DMS153 treated with DMSO at 0.1 percent for 48 hours (cell line): ENCODE measurements around the gene MFN2.

Source experiments
- DNase-seq: peaks from one replicate; lab custom pipeline; 2025; ENCODE audit not compliant: unreplicated experiment; lab: John Stamatoyannopoulos, UW

The MFN2 gene

GRCh38 chr1:12046749-12047119 lies 66.5 kb downstream of the MFN2 start:
- no peak for DNase-seq

GRCh38 chr1:12047120-12047876 lies 67.1 kb downstream of the MFN2 start:
- DNase-seq, result no peak

- no peak for DNase-seq
Observed at GRCh38 chr1:12048372-12048771, 68.1 kb downstream of the MFN2 start.

- DNase-seq, result no peak
Observed at GRCh38 chr1:12049616-12050015, 69.4 kb downstream of the MFN2 start.

- DNase-seq, result no peak
Observed at GRCh38 chr1:12051361-12051760, 71.1 kb downstream of the MFN2 start.

- DNase-seq, result no peak
Observed at GRCh38 chr1:12052008-12052573, 71.8 kb downstream of the MFN2 start.

GRCh38 chr1:12052997-12053686 lies 72.9 kb downstream of the MFN2 start:
- DNase-seq, result no peak

GRCh38 chr1:12053752-12054548 lies 73.7 kb downstream of the MFN2 start:
- DNase-seq, result no peak

GRCh38 chr1:12055259-12055658 lies 75.0 kb downstream of the MFN2 start:
- DNase-seq, result no peak

GRCh38 chr1:12056331-12056841 lies 76.1 kb downstream of the MFN2 start:
- no peak for DNase-seq

GRCh38 chr1:12057382-12057781 lies 77.1 kb downstream of the MFN2 start:
- no peak for DNase-seq

- no peak for DNase-seq
Observed at GRCh38 chr1:12057940-12058687, 77.9 kb downstream of the MFN2 start.

GRCh38 chr1:12059226-12059625 lies 79.0 kb downstream of the MFN2 start:
- no peak for DNase-seq

GRCh38 chr1:12059722-12060464 lies 79.6 kb downstream of the MFN2 start:
- DNase-seq, result no peak

- DNase-seq, result no peak
Observed at GRCh38 chr1:12060500-12060899, 80.3 kb downstream of the MFN2 start.
